ENCODE data around the gene ADAR. TPM values are rescaled to one million over a fixed set of nuclear protein-coding genes. Genes with fewer than 3 reads are reported as not detected.

ADAR gene
- total RNA-seq, 4 donors from 2014 or later: 81.5 to 140 (median 110) TPM

- Histone ChIP-seq H3K36me3 (peaks cover 0 to 60% (median 26%) of the 10 kb centered on the region in 4 donors), H3K4me3 (no peak overlapping the region), H3K9me3 (no peaks in the 10 kb centered on the region), H3K4me1 (peaks cover 0 to 23% (median 7%) of the 10 kb centered on the region in 4 donors), H3K27ac (no peak overlapping the region), H3K27me3 (no peaks in the 10 kb centered on the region)
- intact Hi-C loops (cut with DNase I; ENCODE audit: low total_unique reads) (no loop called here), in situ Hi-C loops (cut with MboI; ENCODE audit: low pct_ligation_motif_present in 1 of 4, low pct_unique_long_range_greater_than_20kb in 1 of 4, low sequenced_read_pairs in 3 of 4) (no loop called here)
- 79% methylated on average over 3 of the region's 3 CpGs; no CpG with 5 or more reads in 1 of the 2 donors for WGBS, 2 donors (ENCODE audit: low coverage in 1 of 2)
- TF ChIP-seq POLR2A (IDR thresholded peaks at IDR 0.05): no peak
- TF ChIP-seq POLR2AphosphoS5 (IDR thresholded peaks at IDR 0.05): no peak
- TF ChIP-seq CTCF (IDR thresholded peaks at IDR 0.05): no peak
- no peak for TF ChIP-seq EP300 (IDR thresholded peaks at IDR 0.05; ENCODE audit: low read depth)
- no peak for DNase-seq
These were observed 8.3 kb downstream of the ADAR start for GRCh38 chr1:154599658-154600057.

GRCh38 chr1:154598871-154599635 is 8.9 kb downstream of the ADAR start:
- H3K27ac ChIP-seq: no peak overlapping the region
- peaks cover 0 to 67% (median 29%) of the 10 kb centered on the region in 4 donors for H3K36me3 ChIP-seq
- 58 to 71% methylated on average over 2 to 3 of the region's 3 CpGs for WGBS, 2 donors (ENCODE audit: low coverage in 1 of 2)

GRCh38 chr1:154595621-154596020 is 12.4 kb downstream of the ADAR start:
- Histone ChIP-seq H3K36me3 (peaks cover 0 to 86% (median 37%) of the 10 kb centered on the region in 4 donors), H3K27me3 (no peaks in the 10 kb centered on the region), H3K4me1 (peaks cover 0 to 11% (median 5%) of the 10 kb centered on the region in 4 donors), H3K9me3 (no peaks in the 10 kb centered on the region), H3K4me3 (no peak overlapping the region), H3K27ac (no peak overlapping the region)
- DNase-seq: no peak
- WGBS, 2 donors (ENCODE audit: low coverage in 1 of 2): 67 to 76% methylated on average over 1 of the region's 1 CpG
- intact Hi-C loops (cut with DNase I; ENCODE audit: low total_unique reads) (no loop called here), in situ Hi-C loops (cut with MboI; ENCODE audit: low pct_ligation_motif_present in 1 of 4, low pct_unique_long_range_greater_than_20kb in 1 of 4, low sequenced_read_pairs in 3 of 4) (no loop called here)
- TF ChIP-seq EP300 (IDR thresholded peaks at IDR 0.05; ENCODE audit: low read depth): no peak
- no peak for TF ChIP-seq POLR2A (IDR thresholded peaks at IDR 0.05)
- no peak for TF ChIP-seq CTCF (IDR thresholded peaks at IDR 0.05)
- TF ChIP-seq POLR2AphosphoS5 (IDR thresholded peaks at IDR 0.05): no peak

More at GRCh38 chr1:154598871-154599635, 8.9 kb downstream of the ADAR start:
- Histone ChIP-seq H3K27me3 (no peaks in the 10 kb centered on the region), H3K4me3 (no peak overlapping the region), H3K4me1 (peaks cover 0 to 17% (median 7%) of the 10 kb centered on the region in 4 donors), H3K9me3 (no peaks in the 10 kb centered on the region)
- DNase-seq: no peak
- TF ChIP-seq EP300 (IDR thresholded peaks at IDR 0.05; ENCODE audit: low read depth) (no peak), POLR2AphosphoS5 (IDR thresholded peaks at IDR 0.05) (no peak), POLR2A (IDR thresholded peaks at IDR 0.05) (no peak), CTCF (IDR thresholded peaks at IDR 0.05) (no peak)
- intact Hi-C loops (cut with DNase I; ENCODE audit: low total_unique reads) (no loop called here), in situ Hi-C loops (cut with MboI; ENCODE audit: low pct_ligation_motif_present in 1 of 4, low pct_unique_long_range_greater_than_20kb in 1 of 4, low sequenced_read_pairs in 3 of 4) (no loop called here)

GRCh38 chr1:154594811-154595210 is 13.2 kb downstream of the ADAR start:
- no peak overlapping the region for H3K27ac ChIP-seq
- no peaks in the 10 kb centered on the region for H3K27me3 ChIP-seq
- peaks cover 0 to 11% (median 4%) of the 10 kb centered on the region in 4 donors for H3K4me1 ChIP-seq
- in situ Hi-C loops (cut with MboI; ENCODE audit: low pct_ligation_motif_present in 1 of 4, low pct_unique_long_range_greater_than_20kb in 1 of 4, low sequenced_read_pairs in 3 of 4): no loop called here
- TF ChIP-seq POLR2A (IDR thresholded peaks at IDR 0.05): no peak
- no peak for TF ChIP-seq EP300 (IDR thresholded peaks at IDR 0.05; ENCODE audit: low read depth)
- TF ChIP-seq POLR2AphosphoS5 (IDR thresholded peaks at IDR 0.05): no peak
- no peak for TF ChIP-seq CTCF (IDR thresholded peaks at IDR 0.05)
- intact Hi-C loops (cut with DNase I; ENCODE audit: low total_unique reads): no loop called here
- no peak overlapping the region for H3K4me3 ChIP-seq
- no peaks in the 10 kb centered on the region for H3K9me3 ChIP-seq
- peaks cover 0 to 88% (median 41%) of the 10 kb centered on the region in 4 donors for H3K36me3 ChIP-seq
- 90 to 95% methylated on average over 4 to 7 of the region's 7 CpGs for WGBS, 2 donors (ENCODE audit: low coverage in 1 of 2)
- DNase-seq: no peak
